ENCODE data around the gene ZNRF4. TPM values are rescaled to one million over a fixed set of nuclear protein-coding genes. Genes with fewer than 3 reads are reported as not detected.

ZNRF4 gene
- total and polyA plus RNA-seq, 7 donors, result not detected

DNA sequence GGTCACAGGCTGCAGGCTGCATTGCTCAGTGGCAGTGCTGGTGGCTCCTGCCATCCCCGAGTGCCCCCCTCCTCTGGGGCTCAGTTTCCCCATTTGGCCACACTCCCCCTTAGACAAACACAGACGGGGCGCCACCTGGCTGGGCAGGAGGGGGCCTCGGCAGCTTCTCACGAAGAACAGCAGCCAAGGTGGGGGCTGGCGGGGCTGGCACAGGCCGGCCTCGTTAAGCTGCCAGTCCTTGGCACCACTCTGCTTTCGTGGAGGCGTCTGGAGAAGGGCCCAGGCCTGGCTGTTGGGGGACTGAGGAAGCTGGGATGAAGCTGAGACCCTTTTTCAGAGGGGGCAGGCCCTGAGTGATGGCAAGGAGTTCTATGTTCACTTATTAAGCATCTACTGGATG, 3.7 kb upstream of the ZNRF4 start:
- Histone ChIP-seq H3K4me1 (no peaks in the 10 kb centered on the region), H3K36me3 (ENCODE audit: insufficient read depth in 1 of 2, low read depth in 1 of 2) (no peaks in the 10 kb centered on the region), H3K27ac (no peak overlapping the region), H3K27me3 (ENCODE audit: insufficient read depth in 3 of 3, low read length in 2 of 3) (peaks cover 0 to 44% (median 3%) of the 10 kb centered on the region in 3 donors), H3K9me3 (no peaks in the 10 kb centered on the region), H3K4me3 (no peak overlapping the region)
- 28 to 43% (median 29%) methylated on average over 10 of the region's 10 CpGs for WGBS, 3 donors
- TF ChIP-seq, protein P1, sequence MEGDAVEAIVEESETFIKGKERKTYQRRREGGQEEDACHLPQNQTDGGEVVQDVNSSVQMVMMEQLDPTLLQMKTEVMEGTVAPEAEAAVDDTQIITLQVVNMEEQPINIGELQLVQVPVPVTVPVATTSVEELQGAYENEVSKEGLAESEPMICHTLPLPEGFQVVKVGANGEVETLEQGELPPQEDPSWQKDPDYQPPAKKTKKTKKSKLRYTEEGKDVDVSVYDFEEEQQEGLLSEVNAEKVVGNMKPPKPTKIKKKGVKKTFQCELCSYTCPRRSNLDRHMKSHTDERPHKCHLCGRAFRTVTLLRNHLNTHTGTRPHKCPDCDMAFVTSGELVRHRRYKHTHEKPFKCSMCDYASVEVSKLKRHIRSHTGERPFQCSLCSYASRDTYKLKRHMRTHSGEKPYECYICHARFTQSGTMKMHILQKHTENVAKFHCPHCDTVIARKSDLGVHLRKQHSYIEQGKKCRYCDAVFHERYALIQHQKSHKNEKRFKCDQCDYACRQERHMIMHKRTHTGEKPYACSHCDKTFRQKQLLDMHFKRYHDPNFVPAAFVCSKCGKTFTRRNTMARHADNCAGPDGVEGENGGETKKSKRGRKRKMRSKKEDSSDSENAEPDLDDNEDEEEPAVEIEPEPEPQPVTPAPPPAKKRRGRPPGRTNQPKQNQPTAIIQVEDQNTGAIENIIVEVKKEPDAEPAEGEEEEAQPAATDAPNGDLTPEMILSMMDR (IDR thresholded peaks at IDR 0.05), result no peak
- ATAC-seq (no peak), DNase-seq (no peak)
- intact Hi-C loops (cut with DNase I), result no loop called here

DNA sequence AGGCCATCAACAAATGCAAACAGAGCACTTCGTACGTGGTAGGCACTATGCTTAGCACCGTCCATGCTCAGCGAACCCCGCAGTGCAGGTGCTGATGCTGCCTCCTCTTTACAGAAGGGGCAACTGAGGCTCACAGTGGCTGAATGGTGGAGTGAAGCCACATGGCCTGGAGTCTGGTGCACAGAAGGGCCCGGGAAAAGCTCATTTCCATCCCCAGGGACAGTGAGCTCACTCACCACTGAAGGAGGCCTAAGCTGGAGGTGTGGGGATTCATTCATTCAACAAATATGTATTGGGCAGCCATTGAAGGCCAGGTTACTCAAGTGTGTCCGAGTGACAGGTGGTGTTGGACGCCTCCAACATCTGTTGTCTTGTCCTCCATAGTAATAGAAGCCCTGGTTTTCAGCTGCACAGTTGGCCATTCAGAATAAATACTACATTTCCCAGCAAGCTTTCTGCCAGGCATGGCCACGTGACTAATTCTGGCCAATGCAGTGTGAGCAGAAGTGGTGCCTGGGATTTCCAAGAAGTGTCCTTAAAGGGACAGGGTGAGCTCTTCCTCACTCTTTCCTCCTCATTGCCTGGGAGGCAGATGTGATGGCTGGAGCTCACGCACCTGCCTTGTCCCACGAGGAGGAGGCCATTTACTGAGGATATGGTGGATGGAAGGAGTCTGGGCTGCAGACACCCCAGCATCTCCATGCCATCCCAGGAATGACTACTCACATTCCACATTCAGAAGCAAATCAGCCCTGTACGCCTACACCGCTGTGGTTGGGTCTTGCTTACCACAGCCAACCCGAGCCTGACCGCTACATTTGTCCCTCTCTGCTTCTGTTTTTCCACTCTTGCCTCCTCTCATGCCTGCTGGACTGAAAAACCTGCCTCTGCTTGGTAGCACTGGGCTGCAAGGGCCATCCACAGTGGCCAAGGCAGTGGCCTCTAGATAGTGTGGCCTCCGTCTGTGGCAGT, 2.3 kb upstream of the ZNRF4 start:
- no peaks in the 10 kb centered on the region for H3K4me1 ChIP-seq
- no peaks in the 10 kb centered on the region for H3K9me3 ChIP-seq
- H3K4me3 ChIP-seq, result no peak overlapping the region
- no peaks in the 10 kb centered on the region for H3K36me3 ChIP-seq (ENCODE audit: insufficient read depth in 1 of 2, low read depth in 1 of 2)
- TF ChIP-seq, protein P1 (IDR thresholded peaks at IDR 0.05), result no peak
- H3K27me3 ChIP-seq (ENCODE audit: insufficient read depth in 3 of 3, low read length in 2 of 3), result peaks cover 0 to 34% (median 3%) of the 10 kb centered on the region in 3 donors
- ATAC-seq (no peak), DNase-seq (no peak)
- intact Hi-C loops (cut with DNase I), result no loop called here
- 75 to 78% (median 77%) methylated on average over 16 of the region's 16 CpGs for WGBS, 3 donors
- no peak overlapping the region for H3K27ac ChIP-seq

DNA sequence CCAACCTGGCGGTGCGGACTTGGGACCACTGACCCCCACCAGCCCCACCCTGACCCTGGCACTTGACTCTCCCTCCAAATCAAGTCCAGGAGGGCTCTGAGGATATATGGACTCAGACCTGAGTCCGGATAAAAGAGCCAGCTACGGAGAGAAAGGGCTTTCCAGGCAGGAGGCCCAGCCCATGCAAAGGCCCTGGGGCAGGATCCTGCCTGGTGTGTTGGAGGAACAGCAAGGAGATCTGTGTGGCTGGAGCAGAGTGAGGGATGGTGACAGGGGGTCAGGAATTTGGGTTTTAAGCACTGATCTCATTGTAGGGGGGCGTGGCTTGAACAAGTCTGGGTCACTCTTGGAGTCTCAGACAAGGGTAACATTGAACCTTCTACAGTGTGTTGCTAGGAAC, 474 bp upstream of the ZNRF4 start:
- no peaks in the 10 kb centered on the region for H3K9me3 ChIP-seq
- peaks cover 0 to 20% (median 0%) of the 10 kb centered on the region in 3 donors for H3K27me3 ChIP-seq (ENCODE audit: insufficient read depth in 3 of 3, low read length in 2 of 3)
- ATAC-seq (no peak), DNase-seq (no peak)
- 67 to 77% (median 71%) methylated on average over 4 to 5 of the region's 5 CpGs for WGBS, 3 donors
- intact Hi-C loops (cut with DNase I), result no loop called here
- no peaks in the 10 kb centered on the region for H3K36me3 ChIP-seq (ENCODE audit: insufficient read depth in 1 of 2, low read depth in 1 of 2)
- H3K27ac ChIP-seq, result no peak overlapping the region
- H3K4me3 ChIP-seq, result no peak overlapping the region
- TF ChIP-seq, protein P1 (IDR thresholded peaks at IDR 0.05), result no peak
- H3K4me1 ChIP-seq, result no peaks in the 10 kb centered on the region

DNA sequence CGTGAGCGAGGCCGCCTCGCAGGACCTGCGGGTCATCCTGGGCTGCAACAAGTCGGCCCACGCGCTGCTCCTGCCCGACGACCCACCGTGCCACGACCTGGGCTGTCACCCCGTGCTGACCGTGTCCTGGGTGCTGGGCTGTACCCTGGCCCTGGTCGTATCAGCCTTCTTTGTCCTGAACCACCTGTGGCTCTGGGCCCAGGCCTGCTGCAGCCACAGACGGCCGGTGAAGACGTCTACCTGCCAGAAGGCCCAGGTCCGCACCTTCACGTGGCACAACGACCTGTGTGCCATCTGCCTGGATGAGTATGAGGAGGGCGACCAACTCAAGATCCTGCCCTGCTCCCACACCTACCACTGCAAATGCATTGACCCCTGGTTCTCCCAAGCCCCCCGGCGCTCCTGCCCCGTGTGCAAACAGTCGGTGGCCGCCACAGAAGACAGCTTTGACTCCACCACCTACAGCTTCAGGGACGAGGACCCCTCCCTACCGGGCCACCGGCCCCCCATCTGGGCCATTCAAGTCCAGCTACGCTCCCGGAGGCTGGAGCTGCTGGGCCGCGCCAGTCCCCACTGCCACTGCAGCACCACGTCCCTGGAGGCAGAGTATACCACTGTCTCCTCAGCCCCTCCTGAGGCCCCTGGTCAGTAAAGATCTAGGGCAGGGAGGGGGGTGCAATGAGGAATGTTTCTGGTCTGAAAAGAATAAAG, 1.1 kb downstream of the ZNRF4 start:
- no peak overlapping the region for H3K27ac ChIP-seq
- no peak overlapping the region for H3K4me3 ChIP-seq
- H3K27me3 ChIP-seq (ENCODE audit: insufficient read depth in 3 of 3, low read length in 2 of 3), result peaks cover 0 to 5% (median 0%) of the 10 kb centered on the region in 3 donors
- H3K9me3 ChIP-seq, result no peaks in the 10 kb centered on the region
- DNase-seq, result no peak
- no peaks in the 10 kb centered on the region for H3K4me1 ChIP-seq
- TF ChIP-seq, protein P1 (IDR thresholded peaks at IDR 0.05), result no peak
- no peak for ATAC-seq
- WGBS, 3 donors, result 86 to 90% (median 86%) methylated on average over 35 of the region's 35 CpGs
- intact Hi-C loops (cut with DNase I), result no loop called here
- H3K36me3 ChIP-seq (ENCODE audit: insufficient read depth in 1 of 2, low read depth in 1 of 2), result no peaks in the 10 kb centered on the region
